H9 (cell line): Measurements from ENCODE around the gene NDUFB3. TPM values are rescaled to one million over a fixed set of nuclear protein-coding genes. Genes with fewer than 3 reads are reported as not detected.

Experiments used
- DNase-seq: peaks from one replicate; pipeline ENCODE4 v3.0.0-alpha.2; 2017
- H2AFZ ChIP-seq: one replicate; pipeline ENCODE4 v1.6.1; 2013; ENCODE audit warnings: mild to moderate bottlenecking, low read length, control low read depth, moderate library complexity
- H2AK5ac ChIP-seq: 2 replicates; pipeline ENCODE4 v1.6.1; 2013; ENCODE audit warnings: low read length, control low read depth, mixed read lengths; ENCODE audit not compliant: insufficient read length
- H2BK120ac ChIP-seq: one replicate; pipeline ENCODE4 v1.6.1; 2013; ENCODE audit warnings: low read depth, mild to moderate bottlenecking, low read length, control low read depth, inconsistent platforms; ENCODE audit not compliant: poor library complexity, severe bottlenecking
- H2BK12ac ChIP-seq: 2 replicates; pipeline ENCODE4 v1.6.1; 2013; ENCODE audit warnings: low read length, control low read depth, mixed read lengths, low read depth; ENCODE audit not compliant: insufficient read length
- H2BK15ac ChIP-seq: 2 replicates; pipeline ENCODE4 v1.6.1; 2013; ENCODE audit warnings: low read depth, low read length, control low read depth
- H2BK20ac ChIP-seq: one replicate; pipeline ENCODE4 v1.6.1; 2013; ENCODE audit warnings: low read depth, mild to moderate bottlenecking, low read length, control low read depth, inconsistent platforms; ENCODE audit not compliant: poor library complexity, severe bottlenecking
- H2BK5ac ChIP-seq: 2 replicates; pipeline ENCODE4 v1.6.1; 2013; ENCODE audit warnings: low read length, control low read depth, mixed read lengths; ENCODE audit not compliant: insufficient read length
- H3K14ac ChIP-seq: 2 replicates; pipeline ENCODE4 v1.6.1; 2013; ENCODE audit warnings: low read length, control low read depth; ENCODE audit not compliant: insufficient read depth
- H3K18ac ChIP-seq: 2 replicates; pipeline ENCODE4 v1.6.1; 2013; ENCODE audit warnings: low read depth, mild to moderate bottlenecking, mixed read lengths, low read length, control low read depth; ENCODE audit not compliant: insufficient read length
- H3K23ac ChIP-seq: 2 replicates; pipeline ENCODE4 v1.6.1; 2013; ENCODE audit warnings: low read length, control low read depth, mixed read lengths, low read depth; ENCODE audit not compliant: insufficient read length
- H3K23me2 ChIP-seq: 2 replicates; pipeline ENCODE4 v1.6.1; 2013; ENCODE audit warnings: low read depth, mild to moderate bottlenecking, mixed read lengths, low read length, control low read depth; ENCODE audit not compliant: insufficient read length, poor library complexity, severe bottlenecking
- H3K27ac ChIP-seq: 2 replicates; pipeline ENCODE4 v1.5.1; 2013; ENCODE audit warnings: low read length, control low read depth, mixed read lengths, low read depth; ENCODE audit not compliant: insufficient read length
- H3K27me3 ChIP-seq: 2 replicates; pipeline ENCODE4 v1.6.1; 2013; ENCODE audit warnings: low read length, control low read depth, inconsistent platforms; ENCODE audit not compliant: insufficient read depth
- H3K4ac ChIP-seq: 2 replicates; pipeline ENCODE4 v1.6.1; 2013; ENCODE audit warnings: low read depth, mild to moderate bottlenecking, control low read depth, inconsistent platforms, low read length, moderate library complexity
- H3K4me1 ChIP-seq: 2 replicates; pipeline ENCODE4 v1.6.1; 2013; ENCODE audit warnings: low read length, control low read depth, inconsistent platforms; ENCODE audit not compliant: insufficient read depth
- H3K4me2 ChIP-seq: 2 replicates; pipeline ENCODE4 v1.6.1; 2013; ENCODE audit warnings: low read length, control low read depth, mixed read lengths; ENCODE audit not compliant: insufficient read length, insufficient read depth
- H3K56ac ChIP-seq: 2 replicates; pipeline ENCODE4 v1.6.1; 2013; ENCODE audit warnings: low read depth, mild to moderate bottlenecking, mixed read lengths, low read length, control low read depth; ENCODE audit not compliant: insufficient read length
- H3K79me1 ChIP-seq: 2 replicates; pipeline ENCODE4 v1.6.1; 2013; ENCODE audit warnings: low read depth, mild to moderate bottlenecking, moderate library complexity, low read length, control low read depth, inconsistent platforms; ENCODE audit not compliant: insufficient read depth, poor library complexity, severe bottlenecking
- H3K79me2 ChIP-seq: 2 replicates; pipeline ENCODE4 v1.6.1; 2013; ENCODE audit warnings: low read length, control low read depth, inconsistent platforms; ENCODE audit not compliant: insufficient read depth
- H3K9ac ChIP-seq: 2 replicates; pipeline ENCODE4 v1.6.1; 2013; ENCODE audit warnings: low read length, control low read depth, mixed read lengths; ENCODE audit not compliant: insufficient read length; ENCODE audit errors: extremely low read depth
- H3K9me3 ChIP-seq: one replicate; pipeline ENCODE4 v1.6.1; 2013; ENCODE audit warnings: low read depth, low read length, inconsistent platforms; ENCODE audit not compliant: control insufficient read depth
- H3T11ph ChIP-seq: one replicate; pipeline ENCODE4 v1.6.1; 2013; ENCODE audit warnings: mild to moderate bottlenecking, low read length, control low read depth, inconsistent platforms
- H4K20me1 ChIP-seq: one replicate; pipeline ENCODE4 v1.6.1; 2013; ENCODE audit not compliant: control insufficient read depth, insufficient read length, insufficient read depth
- H4K5ac ChIP-seq: 2 replicates; pipeline ENCODE4 v1.6.1; 2013; ENCODE audit warnings: low read depth, mild to moderate bottlenecking, mixed read lengths, low read length, control low read depth; ENCODE audit not compliant: insufficient read length
- H4K8ac ChIP-seq: replicated peaks from 2 replicates; pipeline ENCODE4 v1.6.1; 2013; ENCODE audit warnings: low read length, control low read depth, mixed read lengths, low read depth; ENCODE audit not compliant: insufficient read length
- H4K91ac ChIP-seq: 2 replicates; pipeline ENCODE4 v1.6.1; 2013; ENCODE audit warnings: low read depth, mild to moderate bottlenecking, moderate library complexity, mixed read lengths, low read length, control low read depth; ENCODE audit not compliant: insufficient read length
- H3K27ac Mint-ChIP-seq, 3 experiments: 2 replicates in 2 of 3; 3 replicates in 1 of 3; pipeline ENCODE4 v1.8.0; 2020 to 2021; ENCODE audit warnings: mixed read lengths in 3 of 3, mild to moderate bottlenecking in 1 of 3, moderate library complexity in 1 of 3
- H3K27me3 Mint-ChIP-seq: 2 replicates; pipeline ENCODE4 v1.8.0; 2021; ENCODE audit warnings: low read depth, mild to moderate bottlenecking, moderate library complexity, mixed read lengths
- H3K36me3 Mint-ChIP-seq, 3 experiments: 2 replicates in 2 of 3; 3 replicates in 1 of 3; pipeline ENCODE4 v1.8.0; 2020 to 2021; ENCODE audit warnings: low read depth in 3 of 3, mixed read lengths in 3 of 3; ENCODE audit not compliant: insufficient read depth in 1 of 3
- H3K4me1 Mint-ChIP-seq, 2 experiments: 2 replicates each; pipeline ENCODE4 v1.8.0; 2020; ENCODE audit warnings: mixed read lengths in 2 of 2
- H3K4me3 Mint-ChIP-seq, 2 experiments: 2 replicates in 1 of 2; 3 replicates in 1 of 2; pipeline ENCODE4 v1.8.0; 2020 to 2021; ENCODE audit warnings: mild to moderate bottlenecking in 2 of 2, mixed read lengths in 2 of 2, moderate library complexity in 1 of 2
- H3K9me3 Mint-ChIP-seq, 2 experiments: 2 replicates in 1 of 2; 3 replicates in 1 of 2; pipeline ENCODE4 v1.8.0; 2020; ENCODE audit warnings: mild to moderate bottlenecking in 2 of 2, mixed read lengths in 2 of 2, moderate library complexity in 1 of 2
- WGBS: extraction: QIAGEN DNeasy Blood & Tissue Kit; methylation state at CpG from one replicate; pipeline ENCODE4 v1.1.7; 2013; ENCODE audit warnings: missing lambda C conversion rate, low lambda C conversion rate, mixed read lengths; ENCODE audit not compliant: insufficient read length; ENCODE audit errors: extremely low coverage; 5-methylcytosine and 5-hydroxymethylcytosine counted together
- total RNA-seq: library from RNA; stranded (reverse); gene quantifications from 2 replicates; pipeline ENCODE4 v1.2.1, GENCODE V29; 2021
- TF ChIP-seq, protein P1 (sequence below): fragments of 200-600 bp; sonication (generic); conservative IDR thresholded peaks from 3 replicates; pipeline ENCODE4 v1.8.0; 2021; ENCODE audit warnings: antibody characterized with exemption, mild to moderate bottlenecking

The NDUFB3 gene
- total RNA-seq, 1 experiment from 2014 or later, result 59.6 TPM

DNA sequence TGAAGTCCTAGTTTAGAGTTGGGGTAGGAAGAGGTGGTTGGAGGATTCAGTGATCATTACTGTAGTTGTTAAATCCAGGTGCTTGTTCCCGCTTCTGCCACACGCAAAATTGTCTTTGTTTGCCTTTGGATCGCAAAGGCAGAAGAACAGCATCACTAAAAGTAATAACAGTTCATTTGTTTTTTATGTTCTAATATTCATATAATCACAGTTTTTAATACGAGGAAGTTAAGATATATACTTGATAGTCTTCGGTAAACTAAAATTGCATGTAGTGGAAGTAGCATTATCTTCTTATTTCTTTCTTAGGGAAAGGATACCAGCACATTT lies 365 bp downstream of the NDUFB3 start:
- Histone ChIP-seq H3K14ac (no peak overlapping the region), H4K20me1 (no peaks in the 10 kb centered on the region), H3K79me1 (no peaks in the 10 kb centered on the region), H2AK5ac (no peak overlapping the region), H3K18ac (no peak overlapping the region), H3K4me2 (peak overlapping the region; percentile 70), H3K79me2 (peaks cover 3% of the 10 kb centered on the region; the same call in 1 of the 2 replicates), H3K4me1 (no peaks in the 10 kb centered on the region), H3K23me2 (peaks cover 5% of the 10 kb centered on the region), H3K4ac (no peak overlapping the region), H2BK12ac (no peak overlapping the region), H3K9me3 (no peaks in the 10 kb centered on the region), H2AFZ (no peak overlapping the region), H4K91ac (no peak overlapping the region), H3T11ph (no peak overlapping the region), H3K56ac (no peak overlapping the region), H4K5ac (no peak overlapping the region), H3K23ac (no peak overlapping the region), H3K27ac (peak overlapping the region; percentile 33), H2BK120ac (no peak overlapping the region), H4K8ac (no peak overlapping the region), H2BK5ac (no peak overlapping the region), H3K9ac (peak overlapping the region; percentile 70), H3K27me3 (no peaks in the 10 kb centered on the region), H2BK20ac (no peak overlapping the region), H2BK15ac (no peak overlapping the region)
- DNase-seq, result no peak
- no peaks in the 10 kb centered on the region; a peak in 1 of 5 replicates for H3K9me3 Mint-ChIP-seq
- H3K4me1 Mint-ChIP-seq, result peaks cover 13 to 28% of the 10 kb centered on the region in 2 experiments
- peaks cover 1% of the 10 kb centered on the region; the same call in 1 of the 2 replicates for H3K27me3 Mint-ChIP-seq
- peak overlapping the region; percentile 90 to 96 for H3K4me3 Mint-ChIP-seq
- peak overlapping the region; percentile 97 to 99 (median 97) for H3K27ac Mint-ChIP-seq
- TF ChIP-seq, protein P1, sequence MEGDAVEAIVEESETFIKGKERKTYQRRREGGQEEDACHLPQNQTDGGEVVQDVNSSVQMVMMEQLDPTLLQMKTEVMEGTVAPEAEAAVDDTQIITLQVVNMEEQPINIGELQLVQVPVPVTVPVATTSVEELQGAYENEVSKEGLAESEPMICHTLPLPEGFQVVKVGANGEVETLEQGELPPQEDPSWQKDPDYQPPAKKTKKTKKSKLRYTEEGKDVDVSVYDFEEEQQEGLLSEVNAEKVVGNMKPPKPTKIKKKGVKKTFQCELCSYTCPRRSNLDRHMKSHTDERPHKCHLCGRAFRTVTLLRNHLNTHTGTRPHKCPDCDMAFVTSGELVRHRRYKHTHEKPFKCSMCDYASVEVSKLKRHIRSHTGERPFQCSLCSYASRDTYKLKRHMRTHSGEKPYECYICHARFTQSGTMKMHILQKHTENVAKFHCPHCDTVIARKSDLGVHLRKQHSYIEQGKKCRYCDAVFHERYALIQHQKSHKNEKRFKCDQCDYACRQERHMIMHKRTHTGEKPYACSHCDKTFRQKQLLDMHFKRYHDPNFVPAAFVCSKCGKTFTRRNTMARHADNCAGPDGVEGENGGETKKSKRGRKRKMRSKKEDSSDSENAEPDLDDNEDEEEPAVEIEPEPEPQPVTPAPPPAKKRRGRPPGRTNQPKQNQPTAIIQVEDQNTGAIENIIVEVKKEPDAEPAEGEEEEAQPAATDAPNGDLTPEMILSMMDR, result no peak
- WGBS, result no CpG with 5 or more reads among the region's 5 CpGs
- no peaks in the 10 kb centered on the region for H3K36me3 Mint-ChIP-seq
